GM23338 (cell line): Measurements from ENCODE around the gene SV2C. TPM values are rescaled to one million over a fixed set of nuclear protein-coding genes. Genes with fewer than 3 reads are reported as not detected.

Experiments used
- ATAC-seq: fragments of 200-7000 bp; cut with Tn5 transposase; 3 replicates; pipeline ENCODE4 v1.9.1; 2020
- DNase-seq: peaks from one replicate; pipeline ENCODE4 v3.0.0-alpha.2; 2015; ENCODE audit warnings: low spot score
- H2AFZ ChIP-seq: fragments of 200-600 bp; sonication (generic); 2 replicates; pipeline ENCODE4 v1.8.0; 2016; ENCODE audit warnings: antibody characterized with exemption, mild to moderate bottlenecking, moderate library complexity
- H3F3A ChIP-seq: fragments of 200-600 bp; sonication (generic); replicated peaks from 2 replicates; pipeline ENCODE4 v1.8.0; 2017; ENCODE audit warnings: antibody characterized with exemption, mixed run types, low read depth
- H3K27ac ChIP-seq: fragments of 200-600 bp; sonication (generic); 2 replicates; pipeline ENCODE4 v1.6.1; 2016; ENCODE audit warnings: low read depth
- H3K27me3 ChIP-seq: fragments of 200-600 bp; sonication (generic); 2 replicates; pipeline ENCODE4 v1.8.0; 2016; ENCODE audit warnings: mild to moderate bottlenecking, mixed run types, moderate library complexity; ENCODE audit not compliant: insufficient read depth
- H3K36me3 ChIP-seq: fragments of 200-600 bp; sonication (generic); 2 replicates; pipeline ENCODE4 v1.8.0; 2016; ENCODE audit warnings: mild to moderate bottlenecking; ENCODE audit not compliant: insufficient read depth
- H3K4me1 ChIP-seq: fragments of 200-600 bp; sonication (generic); 2 replicates; pipeline ENCODE4 v1.8.0; 2016; ENCODE audit warnings: mild to moderate bottlenecking, moderate library complexity; ENCODE audit not compliant: insufficient read depth
- H3K4me2 ChIP-seq: fragments of 200-600 bp; sonication (generic); 2 replicates; pipeline ENCODE4 v1.7.1; 2017; ENCODE audit warnings: mixed run types
- H3K4me3 ChIP-seq: fragments of 200-600 bp; sonication (generic); 2 replicates; pipeline ENCODE4 v1.6.1; 2016; ENCODE audit warnings: mixed run types
- H3K79me2 ChIP-seq: fragments of 200-600 bp; sonication (generic); replicated peaks from 2 replicates; pipeline ENCODE4 v1.8.0; 2017; ENCODE audit warnings: mild to moderate bottlenecking; ENCODE audit not compliant: insufficient read depth
- H3K9me2 ChIP-seq: fragments of 200-600 bp; sonication (generic); 2 replicates; pipeline ENCODE4 v1.8.0; 2017; ENCODE audit not compliant: insufficient read depth
- H4K20me1 ChIP-seq: fragments of 200-600 bp; sonication (generic); replicated peaks from 2 replicates; pipeline ENCODE4 v1.8.0; 2017; ENCODE audit warnings: mild to moderate bottlenecking; ENCODE audit not compliant: insufficient read depth
- H3K27ac Mint-ChIP-seq: 2 replicates; pipeline ENCODE4 v1.8.0; 2020; ENCODE audit warnings: inconsistent platforms, mild to moderate bottlenecking, moderate library complexity, mixed read lengths
- H3K27me3 Mint-ChIP-seq: 3 replicates; pipeline ENCODE4 v1.8.0; 2022; ENCODE audit warnings: low read depth, mild to moderate bottlenecking, moderate library complexity, mixed read lengths, inconsistent platforms; ENCODE audit not compliant: insufficient read depth, poor library complexity
- H3K36me3 Mint-ChIP-seq: 3 replicates; pipeline ENCODE4 v1.8.0; 2021; ENCODE audit warnings: low read depth, mild to moderate bottlenecking, inconsistent platforms, moderate library complexity, mixed read lengths
- H3K4me1 Mint-ChIP-seq: 3 replicates; pipeline ENCODE4 v1.8.0; 2020; ENCODE audit warnings: mild to moderate bottlenecking, inconsistent platforms, mixed read lengths
- H3K4me3 Mint-ChIP-seq: 3 replicates; pipeline ENCODE4 v1.8.0; 2021; ENCODE audit warnings: moderate library complexity, mild to moderate bottlenecking, inconsistent platforms, mixed read lengths
- H3K9me3 Mint-ChIP-seq: 3 replicates; pipeline ENCODE4 v1.8.0; 2020; ENCODE audit warnings: moderate library complexity, mild to moderate bottlenecking, inconsistent platforms, mixed read lengths
- JUNB ChIP-seq: IDR thresholded peaks from one replicate; pipeline ENCODE4 v1.6.1; 2016; ENCODE audit warnings: antibody characterized with exemption; ENCODE audit not compliant: unreplicated experiment
- NANOG ChIP-seq: IDR thresholded peaks from 2 replicates; pipeline ENCODE4 v1.6.1; 2016; ENCODE audit warnings: antibody characterized with exemption, borderline replicate concordance
- POLR2AphosphoS5 ChIP-seq: IDR thresholded peaks from 2 replicates; pipeline ENCODE4 v1.6.1; 2016; ENCODE audit warnings: antibody characterized with exemption, low read depth
- STAT1 ChIP-seq: IDR thresholded peaks from one replicate; pipeline ENCODE4 v1.6.1; 2016; ENCODE audit warnings: antibody characterized with exemption; ENCODE audit not compliant: unreplicated experiment
- ZNF331 ChIP-seq: fragments of 250-450 bp; sonication (Bioruptor Pico); IDR thresholded peaks from 2 replicates; pipeline ENCODE4 v1.5.0; 2020; ENCODE audit warnings: low read depth, mild to moderate bottlenecking, moderate library complexity
- ZNF462 ChIP-seq: fragments of 250-450 bp; sonication (Bioruptor Pico); IDR thresholded peaks from 2 replicates; pipeline ENCODE4 v1.5.0; 2020; ENCODE audit warnings: mild to moderate bottlenecking, moderate library complexity
- polyA plus RNA-seq: library from polyadenylated mRNA; unstranded; fragments of >200 nt; fragmentation: Nextera tagmentation; extraction: Ambion mirVana; gene quantifications from 2 replicates; pipeline ENCODE4 v1.2.1, GENCODE V29; 2016
- total RNA-seq: library from RNA; depleted of rRNA; stranded (reverse); fragments of >200 nt; shearing (Covaris generic); gene quantifications from 2 replicates; pipeline ENCODE4 v1.2.3, GENCODE V29; 2014

The SV2C gene
- total and polyA plus RNA-seq, 2 experiments from 2014 or later, result 0.05 to 0.07 TPM

GRCh38 chr5:76202182-76202581 is 119.0 kb downstream of the SV2C start (continued):
- TF ChIP-seq ZNF462 (CRISPR knock-in tag), result no peak
- no peak for TF ChIP-seq ZNF331 (CRISPR knock-in tag)

- Mint-ChIP-seq H3K27ac (no peak overlapping the region), H3K9me3 (no peaks in the 10 kb centered on the region), H3K4me3 (no peak overlapping the region), H3K27me3 (no peaks in the 10 kb centered on the region), H3K4me1 (peaks cover 8% of the 10 kb centered on the region), H3K36me3 (no peaks in the 10 kb centered on the region)
- Histone ChIP-seq H3K79me2 (no peaks in the 10 kb centered on the region), H3K4me3 (no peak overlapping the region), H3K4me1 (peaks cover 6% of the 10 kb centered on the region; the same call in 1 of the 2 replicates), H4K20me1 (no peaks in the 10 kb centered on the region), H3F3A (no peaks in the 10 kb centered on the region), H2AFZ (no peak overlapping the region), H3K4me2 (no peak overlapping the region), H3K9me2 (no peaks in the 10 kb centered on the region), H3K36me3 (no peaks in the 10 kb centered on the region), H3K27ac (no peak overlapping the region), H3K27me3 (no peaks in the 10 kb centered on the region)
- ATAC-seq (no peak), DNase-seq (no peak)
- TF ChIP-seq JUNB (no peak), POLR2AphosphoS5 (no peak), NANOG (no peak), STAT1 (no peak), ZNF331 (CRISPR knock-in tag) (no peak)
Observed at GRCh38 chr5:76204191-76204590, 121.0 kb downstream of the SV2C start.
